Stimulated activated CD8-positive, alpha-beta memory T cell treated with anti-CD3 and anti-CD28 coated beads, Interleukin-2, amount 100 ng/mL, for 1 hour (primary cell): ENCODE data around the gene EML3.
"Not testable (repeated sequence)": the region's sequence is repeated elsewhere in the genome, so short reads cannot be mapped to it uniquely, and the experiment has no call there.

Experiments
- DNase-seq, 2 donors: peaks; one replicate each; pipeline ENCODE4 v3.0.0-alpha.2; 2020; ENCODE audit warnings: low read depth in 2 of 2

The EML3 gene

DNA sequence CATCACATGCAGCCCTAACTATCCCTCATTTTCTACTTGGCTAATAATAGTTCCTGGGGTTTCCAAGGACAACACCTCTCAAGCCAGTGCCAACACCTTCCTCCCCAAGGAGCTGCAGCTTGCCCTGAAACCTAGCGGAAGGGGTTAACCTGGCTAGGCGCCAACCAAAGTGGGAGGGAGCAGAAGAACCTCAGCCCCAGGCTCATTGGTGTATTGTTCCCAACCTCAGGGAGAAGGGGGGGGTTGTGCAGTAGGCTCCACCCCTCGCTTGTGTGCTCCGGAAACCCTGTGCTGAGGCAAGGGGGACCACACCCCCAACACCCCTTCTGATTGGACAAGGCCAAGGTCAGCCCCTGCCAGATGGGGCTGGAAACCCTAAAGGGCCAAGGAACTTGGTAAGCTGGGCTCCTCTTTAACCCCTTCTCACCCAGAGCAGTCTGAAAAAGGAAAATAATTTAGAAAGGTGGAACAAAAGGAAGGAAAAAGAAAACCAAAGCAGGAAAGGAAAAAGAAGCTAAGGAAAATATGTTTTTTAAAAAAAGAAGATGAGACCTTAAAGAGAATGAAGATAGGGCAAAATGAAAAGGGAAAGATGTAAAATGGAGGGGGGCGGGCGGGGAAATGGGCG, 13.4 kb downstream of the EML3 start:
- peak; percentile 79 to 90 for DNase-seq

- no peak for DNase-seq
These were observed 17.5 kb downstream of the EML3 start for GRCh38 chr11:62595124-62595523.

- peak in 1 of 2 donors; percentile 59 for DNase-seq
These were observed 19.0 kb downstream of the EML3 start for GRCh38 chr11:62593434-62594044.

DNA sequence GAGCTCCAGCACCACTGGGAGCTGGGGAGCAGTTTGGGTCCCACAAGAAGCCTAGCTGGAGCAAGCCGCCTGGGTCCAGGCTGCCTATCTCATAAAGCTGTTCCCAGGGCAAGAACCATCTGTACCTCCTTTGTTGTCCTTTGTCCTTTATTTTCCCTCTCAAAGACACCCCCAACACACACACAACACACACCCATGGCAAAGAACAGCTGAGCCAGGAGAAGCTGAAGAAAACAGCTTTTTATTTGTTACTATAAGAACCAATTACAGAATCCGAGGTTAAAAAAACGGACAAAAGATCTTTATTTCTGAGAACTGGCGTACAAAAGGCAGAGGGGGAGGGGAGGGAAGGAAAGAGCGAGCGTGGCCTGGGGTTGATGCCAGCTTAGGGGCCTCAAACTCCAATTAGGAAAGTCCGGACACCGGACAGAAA, 19.6 kb downstream of the EML3 start:
- no peak for DNase-seq

GRCh38 chr11:62592146-62592815, 20.3 kb downstream of the EML3 start:
- no peak for DNase-seq

- DNase-seq: peak; percentile 87 to 91
These were observed 21.0 kb downstream of the EML3 start, which contains the start of gene TUT1 for GRCh38 chr11:62591448-62592145. TSS of gene TUT1 (minus strand) at chr11:62591523. CDS start at chr11:62591485, 38 bp downstream.

DNA sequence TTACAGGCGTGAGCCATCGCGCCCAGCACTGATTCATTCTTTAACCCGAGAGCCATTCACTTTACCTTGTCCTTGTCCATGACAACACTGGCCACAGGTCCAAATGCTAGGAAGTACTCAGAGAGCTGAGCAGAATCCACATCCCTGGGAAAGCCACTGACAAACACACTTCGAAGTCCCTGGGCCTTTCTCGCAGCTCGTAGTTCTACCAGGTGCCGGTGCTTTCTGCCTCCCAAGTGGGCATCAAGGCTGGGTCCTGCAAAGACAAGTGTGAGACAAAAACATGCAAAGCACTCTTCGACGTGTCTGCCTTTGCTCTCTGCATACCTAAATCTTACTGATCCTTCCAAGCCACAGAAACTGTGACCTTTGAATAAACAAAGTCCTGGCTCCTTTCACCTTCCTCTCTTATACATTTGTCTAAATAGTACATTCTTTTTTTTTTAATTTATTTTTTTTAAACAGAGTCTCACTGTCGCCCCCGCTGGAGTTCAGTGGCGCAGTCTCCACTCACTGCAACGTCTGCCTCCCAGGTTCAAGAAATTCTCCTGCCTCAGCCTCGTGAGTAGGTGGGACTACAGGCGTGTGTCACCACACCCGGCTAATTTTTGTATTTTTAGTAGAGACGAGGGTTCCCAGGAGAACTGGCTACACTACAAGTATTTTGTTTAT, 23.5 kb downstream of the EML3 start:
- DNase-seq: no peak

GRCh38 chr11:62585356-62585755, 27.2 kb downstream of the EML3 start:
- DNase-seq: not testable (repeated sequence)

DNA sequence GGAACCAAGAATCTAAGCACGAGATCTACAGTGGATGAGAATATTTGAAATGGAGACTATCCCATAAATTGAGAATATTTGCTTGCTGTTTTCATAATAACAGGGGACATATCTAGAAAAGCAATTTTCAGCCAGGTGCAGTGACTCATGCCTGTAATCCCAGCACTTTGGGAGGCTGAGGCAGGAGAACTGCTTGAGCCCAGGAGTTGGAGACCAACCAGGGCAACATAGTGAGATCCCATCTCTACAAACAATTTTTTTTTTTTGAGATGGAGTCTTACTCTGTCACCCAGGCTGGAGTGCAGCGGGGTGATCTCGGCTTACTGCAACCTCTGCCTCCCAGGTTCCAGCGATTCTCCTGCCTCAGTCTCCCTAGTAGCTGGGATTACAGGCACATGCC, 30.8 kb downstream of the EML3 start:
- DNase-seq: not testable (repeated sequence)

- no peak for DNase-seq
These were observed 31.4 kb downstream of the EML3 start for GRCh38 chr11:62580959-62581715.

DNA sequence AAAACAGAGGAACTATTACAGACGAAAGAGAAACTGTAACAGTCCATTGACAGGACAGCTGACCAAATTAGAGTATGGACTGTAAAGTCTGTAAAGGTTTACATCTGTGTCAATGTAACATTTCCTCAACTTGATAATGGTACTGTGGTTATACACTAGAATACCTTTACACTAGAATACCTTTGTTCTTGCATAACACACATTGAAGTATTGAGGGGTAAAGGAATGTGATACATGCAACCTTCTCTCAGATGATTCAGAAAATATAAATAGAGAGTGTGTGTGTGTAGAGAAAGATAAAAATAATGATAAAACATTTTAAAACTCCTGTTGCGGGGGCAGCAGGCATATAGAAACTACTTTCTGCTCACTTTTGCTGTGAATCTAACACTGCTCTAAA, 33.3 kb downstream of the EML3 start:
- DNase-seq: no peak

GRCh38 chr11:62578541-62578940, 34.0 kb downstream of the EML3 start:
- DNase-seq: no peak

DNA sequence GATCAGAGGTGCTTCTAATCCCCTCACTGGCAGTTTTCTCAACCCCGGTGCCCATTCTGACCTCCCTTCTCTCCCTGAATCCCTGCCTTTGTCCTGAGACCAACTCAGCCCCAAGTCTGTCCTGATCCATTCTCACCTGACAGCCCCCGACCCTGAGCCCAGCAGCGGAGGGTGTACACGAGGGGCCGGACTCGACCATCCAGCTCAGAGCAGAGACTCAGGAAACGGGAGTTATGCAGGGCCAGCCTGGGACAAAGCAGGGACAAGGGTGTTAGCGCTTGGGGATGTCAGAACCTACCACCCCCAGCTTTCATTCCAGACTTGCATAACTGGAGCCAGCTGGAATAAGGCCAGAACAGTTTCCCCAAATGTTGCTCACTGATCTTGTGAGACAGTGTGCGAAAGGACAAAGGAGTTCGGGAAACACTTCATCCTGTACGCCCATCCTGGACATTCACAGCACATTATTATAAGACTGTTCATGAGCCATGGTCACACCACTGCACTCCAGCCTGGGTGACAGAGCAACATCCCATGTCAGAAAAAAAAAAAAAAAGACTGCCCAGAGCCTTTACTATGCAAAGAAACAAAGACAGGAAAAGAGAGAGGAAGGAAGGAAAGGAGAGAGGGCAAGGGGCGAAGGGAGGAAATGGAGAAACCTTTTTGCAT, 35.4 kb downstream of the EML3 start:
- no peak for DNase-seq

- no peak for DNase-seq
These were observed 36.7 kb downstream of the EML3 start for GRCh38 chr11:62575837-62576236.

GRCh38 chr11:62575156-62575555, 37.4 kb downstream of the EML3 start:
- DNase-seq: no peak

GRCh38 chr11:62574363-62575071, 38.1 kb downstream of the EML3 start:
- DNase-seq: no peak

DNA sequence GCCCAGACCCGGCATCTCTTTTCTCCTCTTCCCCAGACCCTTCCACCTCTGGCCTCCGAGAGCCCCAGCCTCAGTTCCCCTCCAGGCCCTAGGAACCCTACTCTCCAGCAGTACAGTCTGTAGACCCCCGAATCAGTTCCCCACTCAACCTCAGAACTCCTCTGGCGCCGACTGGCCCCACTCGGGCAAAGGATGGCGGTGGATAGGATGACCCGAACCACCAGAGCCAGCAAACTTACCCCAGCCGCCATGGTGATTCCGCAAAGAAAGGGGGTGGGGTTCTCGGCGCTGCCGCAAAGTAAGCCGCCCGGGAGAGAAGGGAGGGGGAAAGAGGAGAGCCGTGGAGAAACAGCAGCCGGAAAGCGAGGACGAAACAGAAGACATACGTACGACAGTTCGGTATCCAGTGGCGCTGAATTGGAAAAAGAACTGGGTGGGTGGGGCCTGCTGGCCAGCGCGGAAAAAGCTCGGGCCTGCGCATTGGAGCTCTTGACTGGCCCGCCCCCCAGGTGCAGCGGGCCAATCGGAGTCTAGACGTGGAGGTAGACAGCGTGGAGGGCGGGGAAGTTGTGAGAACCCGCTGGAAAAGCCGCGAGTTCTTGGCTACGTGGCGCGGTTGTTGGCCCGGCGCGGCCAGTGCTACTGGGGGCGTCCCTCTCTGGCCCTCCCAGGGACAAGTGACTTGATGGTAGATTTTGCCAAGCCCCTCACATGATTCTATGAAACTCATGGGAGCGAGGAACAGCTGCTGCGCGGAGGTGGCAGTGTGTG, 38.8 kb downstream of the EML3 start, which contains the start of gene EEF1G:
EEF1G (minus strand) TSS at position 300 of the 771 bp plus-strand sequence; CDS start at position 251, 49 bp downstream.
- peak; percentile 94 to 96 for DNase-seq

DNA sequence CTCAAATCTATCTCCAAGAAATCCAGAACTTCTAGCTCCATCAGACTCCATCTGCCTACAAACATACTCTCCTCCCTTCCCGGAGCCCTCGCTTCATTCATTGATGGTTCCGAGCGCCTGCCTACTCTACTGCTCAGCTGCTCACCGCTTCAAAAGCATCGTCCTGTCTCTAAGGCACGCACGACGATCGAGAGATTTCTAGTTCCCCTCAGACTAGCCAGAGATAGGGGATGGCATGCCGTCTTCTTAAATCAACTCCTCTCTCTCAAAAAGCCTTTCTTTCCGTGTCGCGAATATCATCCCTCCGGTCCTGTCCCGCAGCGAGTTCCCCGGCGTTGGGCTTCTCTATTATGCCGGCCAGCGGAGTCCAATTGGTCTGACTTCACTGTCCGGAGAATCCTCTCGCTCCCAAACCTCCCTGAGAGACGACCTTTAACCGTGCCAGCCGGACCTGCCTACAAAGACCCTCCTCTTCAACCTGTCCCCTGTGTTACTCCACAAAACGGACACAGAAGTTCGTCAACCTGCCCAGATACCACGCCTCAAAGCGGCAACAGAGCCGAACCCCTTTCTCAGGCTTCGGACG, 39.5 kb downstream of the EML3 start:
- DNase-seq: no peak

DNA sequence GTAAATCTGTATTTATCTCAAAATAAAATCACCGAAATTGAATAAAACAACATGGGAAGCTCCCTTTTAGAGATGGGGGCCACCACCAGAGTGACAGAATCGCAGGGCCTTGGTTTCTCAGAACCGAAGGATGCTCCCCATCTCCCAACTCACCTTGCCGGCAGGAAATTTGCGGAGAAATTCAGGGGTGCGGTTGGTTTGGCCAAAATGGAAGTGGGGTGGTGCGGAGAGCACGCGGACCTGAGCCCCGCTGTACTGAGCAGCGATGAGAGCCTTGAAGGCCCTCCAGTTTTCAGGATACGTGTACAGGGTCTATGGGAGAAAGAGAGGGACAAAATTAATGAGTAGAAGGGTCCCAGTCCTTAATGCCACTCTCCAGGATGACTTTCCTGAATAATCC, 40.1 kb downstream of the EML3 start:
- DNase-seq: no peak
